HepG2 (cell line): ENCODE measurements around the gene FBP2. TPM values are rescaled to one million over a fixed set of nuclear protein-coding genes. Genes with fewer than 3 reads are reported as not detected.

Source experiments
- ATAC-seq: fragments of 200-7000 bp; cut with Tn5 transposase; 3 replicates; pipeline ENCODE4 v1.9.1; 2020; ENCODE audit warnings: mild to moderate bottlenecking, moderate library complexity
- BruUV-seq: library from RNA; stranded (reverse); fragments of 400-500 nt; replicated peaks from 2 replicates; lab custom pipeline; 2021; lab: Mats Ljungman, UMichigan
- CTCF ChIA-PET: fragments of 300-600 bp; formaldehyde crosslinking; extraction: SDS; loops from one replicate; lab custom pipeline; 2021; ENCODE audit warnings: low total read pairs, inconsistent platforms, low intra/inter-chr PET ratio; lab: Yijun Ruan, JAX
- POLR2A ChIA-PET: fragments of 350-600 bp; sonication (Branson Sonifier 250); formaldehyde crosslinking; loops from one replicate; lab custom pipeline; 2020; ENCODE audit warnings: antibody characterized with exemption, inconsistent platforms; lab: Yijun Ruan, JAX
- DNase-seq: peaks from one replicate; pipeline ENCODE4 v3.0.0-alpha.2; 2015; ENCODE audit warnings: low spot score
- FAIRE-seq: peaks from 3 replicates; lab custom pipeline; 2011; peaks lifted over from hg19 to GRCh38; lab: Jason Lieb, UNC
- H2AFZ ChIP-seq: one replicate; pipeline ENCODE4 v1.6.1; 2011; ENCODE audit warnings: low read length, inconsistent platforms
- H3K27ac ChIP-seq: fragments of 300-600 bp; 3 replicates; pipeline ENCODE4 v1.8.0; 2011; ENCODE audit warnings: mixed run types, mild to moderate bottlenecking, mixed read lengths, low read length, inconsistent platforms; ENCODE audit not compliant: insufficient read depth; ENCODE audit errors: extremely low read length
- H3K27me3 ChIP-seq, 2 experiments: fragments of 200-600 bp in 1 of 2; 2 replicates in 1 of 2; 3 replicates in 1 of 2; pipeline versions ENCODE4 v1.6.0 to v1.8.0; 2011; ENCODE audit warnings: low read length in 2 of 2, mild to moderate bottlenecking in 2 of 2, moderate library complexity in 2 of 2, inconsistent platforms in 1 of 2; ENCODE audit not compliant: insufficient read depth in 2 of 2, control insufficient read depth in 1 of 2
- H3K36me3 ChIP-seq, 2 experiments: fragments of 200-600 bp in 1 of 2; replicated peaks in 1 of 2; 2 replicates in 1 of 2; 3 replicates in 1 of 2; pipeline versions ENCODE4 v1.5.1 to v1.8.0; 2011; ENCODE audit warnings: low read length in 2 of 2, inconsistent platforms in 1 of 2; ENCODE audit not compliant: insufficient read depth in 2 of 2, control insufficient read depth in 1 of 2
- H3K4me1 ChIP-seq: 2 replicates; pipeline ENCODE4 v1.5.1; 2012; ENCODE audit warnings: low read length, inconsistent platforms; ENCODE audit not compliant: insufficient read depth
- H3K4me2 ChIP-seq: 2 replicates; pipeline ENCODE4 v1.6.0; 2011; ENCODE audit warnings: low read depth, low read length, inconsistent platforms
- H3K4me3 ChIP-seq, 3 experiments: fragments of 200-600 bp in 1 of 3; sonication (generic), shearing (Covaris generic) in 1 of 3; replicated peaks in 1 of 3; 2 replicates each; pipeline ENCODE4 v1.5.1; 2011 to 2016; ENCODE audit warnings: low read length in 3 of 3, inconsistent platforms in 2 of 3, low read depth in 2 of 3, mild to moderate bottlenecking in 2 of 3, control low read depth in 1 of 3, mixed read lengths in 1 of 3; ENCODE audit not compliant: insufficient read depth in 1 of 3
- H3K79me2 ChIP-seq: one replicate; pipeline ENCODE4 v1.6.1; 2011; ENCODE audit warnings: low read length, inconsistent platforms; ENCODE audit not compliant: insufficient read depth
- H3K9ac ChIP-seq: 2 replicates; pipeline ENCODE4 v1.6.0; 2011; ENCODE audit warnings: mild to moderate bottlenecking, low read depth, low read length, inconsistent platforms; ENCODE audit not compliant: insufficient read depth
- H3K9me3 ChIP-seq: 2 replicates; pipeline ENCODE4 v1.5.1; 2012; ENCODE audit warnings: mild to moderate bottlenecking, low read length
- H4K20me1 ChIP-seq: 2 replicates; pipeline ENCODE4 v1.6.0; 2011; ENCODE audit warnings: inconsistent platforms, mild to moderate bottlenecking, low read length, moderate library complexity; ENCODE audit not compliant: insufficient read depth
- ARHGAP35 ChIP-seq: sonication (generic); formaldehyde crosslinking; IDR thresholded peaks from 2 replicates; pipeline ENCODE4 v1.9.0; 2022; ENCODE audit warnings: mild to moderate bottlenecking, inconsistent platforms, moderate library complexity, missing genetic modification reagents, borderline replicate concordance
- ATRX ChIP-seq: sonication (generic); formaldehyde crosslinking; IDR thresholded peaks from 2 replicates; pipeline ENCODE4 v1.4.0; 2020; ENCODE audit warnings: missing genetic modification reagents, borderline replicate concordance
- MAFK ChIP-seq, 2 experiments: IDR thresholded peaks in 1 of 2; conservative IDR thresholded peaks in 1 of 2; 2 replicates each; pipeline ENCODE4 v1.6.1; 2011; ENCODE audit warnings: improper control_type of control experiment in 2 of 2, low read length in 2 of 2
- ZFX ChIP-seq: sonication (generic); formaldehyde crosslinking; IDR thresholded peaks from 2 replicates; pipeline ENCODE4 v1.4.0; 2020; ENCODE audit warnings: mild to moderate bottlenecking, low read depth, missing genetic modification reagents, moderate library complexity
- ZNF318 ChIP-seq: sonication (generic); formaldehyde crosslinking; IDR thresholded peaks from 2 replicates; pipeline ENCODE4 v1.4.0; 2020; ENCODE audit warnings: mild to moderate bottlenecking, missing genetic modification reagents
- WGBS: methylation state at CpG from one replicate; pipeline ENCODE4 v1.1.6; 2017; ENCODE audit warnings: low lambda C conversion rate; 5-methylcytosine and 5-hydroxymethylcytosine counted together
- in situ Hi-C: cut with HindIII; loops from 2 replicates; pipeline ENCODE4 v1.10.0; 2017; ENCODE audit warnings: low pct_unique_long_range_greater_than_20kb; ENCODE audit not compliant: extremely low pct_ligation_motif_present
- intact Hi-C: fragments of 100-400 bp; cut with micrococcal nuclease; formaldehyde crosslinking; loops from one replicate; pipeline ENCODE4 v1.10.0; 2022; ENCODE audit not compliant: unreplicated experiment
- polyA plus RNA-seq, 8 experiments: library from polyadenylated mRNA; depleted of rRNA in 3 of 8; stranded (reverse) in 7 of 8; unstranded in 1 of 8; fragments of >200 nt; fragmentation: Illumina TruSeq in 4 of 8; extraction: Trizol in 4 of 8; gene quantifications; 2 replicates each; pipeline versions ENCODE4 v1.2.1 to v1.2.3, GENCODE V29; 2011 to 2016; ENCODE audit warnings: low read depth in 4 of 8, missing spikeins in 1 of 8, mixed read lengths in 1 of 8; ENCODE audit not compliant: insufficient read depth in 1 of 8
- total RNA-seq, 5 experiments: library from RNA; depleted of rRNA; stranded (reverse); fragments of >200 nt; fragmentation: Illumina TruSeq; extraction: Trizol; gene quantifications; 2 replicates each; pipeline ENCODE4 v1.2.3, GENCODE V29; 2016; ENCODE audit warnings: low read depth in 1 of 5

Gene FBP2
- total and polyA plus RNA-seq, 2 of the 13 experiments (the other 11 are each of a cell fraction or from before 2014, with no cell fraction given): not detected

- CTCF ChIA-PET: no interaction called here
- H2AFZ ChIP-seq: no peak overlapping the region
- H3K9ac ChIP-seq: peak overlapping the region; percentile 25; the same call in 1 of the 2 replicates
Measured at GRCh38 chr9:94600715-94601114, 7.1 kb upstream of the FBP2 start.

GRCh38 chr9:94600258-94600657, 6.6 kb upstream of the FBP2 start:
- intact Hi-C loops: no loop called here
- TF ChIP-seq ARHGAP35 (CRISPR knock-in tag) (no peak), ZNF318 (CRISPR knock-in tag) (0 out of 2 replicates have a peak, but pooled peaks have one; percentile 39)

More at GRCh38 chr9:94600715-94601114, 7.1 kb upstream of the FBP2 start:
- Histone ChIP-seq H3K36me3 (no peaks in the 10 kb centered on the region), H3K27ac (no peak overlapping the region), H4K20me1 (no peaks in the 10 kb centered on the region), H3K9me3 (no peaks in the 10 kb centered on the region), H3K4me2 (peak overlapping the region; percentile 83), H3K4me3 (peak overlapping the region; percentile 18 to 57 (median 47); a peak in 4 of 6 replicates), H3K4me1 (peaks cover 51% of the 10 kb centered on the region), H3K79me2 (no peaks in the 10 kb centered on the region), H3K27me3 (no peaks in the 10 kb centered on the region; a peak in 1 of 5 replicates)
- no peak for FAIRE-seq
- POLR2A ChIA-PET: interaction anchor here (0.8 to 1.6 kb wide), 2 partner anchors 23 to 46 kb away, joined by 3 to 12 read pairs; partner anchors contain the start of gene PCAT7
- ATAC-seq: no peak; the same call in 2 of the 3 replicates
- in situ Hi-C loops (no loop called here), intact Hi-C loops (no loop called here)
- DNase-seq: no peak
- 0 out of 2 replicates have a peak, but pooled peaks have one; percentile 12 for TF ChIP-seq ZFX (CRISPR knock-in tag)
- TF ChIP-seq MAFK (conservative IDR thresholded peaks at IDR 0.05 in 1 of 2, IDR thresholded peaks at IDR 0.05 in 1 of 2; ENCODE audit: low read length in 2 of 2): 0 out of 4 replicates have a peak, but pooled peaks of 1 of the 2 experiments have one; percentile 13
- TF ChIP-seq ATRX: no peak
- WGBS: 11% methylated on average over 8 of the region's 10 CpGs
- no TSS peak for BruUV-seq

More at GRCh38 chr9:94600258-94600657, 6.6 kb upstream of the FBP2 start:
- no peaks in the 10 kb centered on the region for H3K9me3 ChIP-seq
- no TSS peak for BruUV-seq
- no peaks in the 10 kb centered on the region for H3K79me2 ChIP-seq
- peak; percentile 70 for ATAC-seq
- H3K27me3 ChIP-seq: no peaks in the 10 kb centered on the region; a peak in 1 of 5 replicates
- H3K4me2 ChIP-seq: peak overlapping the region; percentile 83
- peak overlapping the region; percentile 18 to 57 (median 47); a peak in 4 of 6 replicates for H3K4me3 ChIP-seq
- DNase-seq: peak; percentile 31
- H3K9ac ChIP-seq: peak overlapping the region; percentile 25; the same call in 1 of the 2 replicates
- H2AFZ ChIP-seq: peak overlapping the region; percentile 49
- POLR2A ChIA-PET: interaction anchor here (0.7 to 1.6 kb wide), 3 partner anchors 10 to 46 kb away, joined by 3 to 12 read pairs (median 3); partner anchors contain the start of gene PCAT7
- CTCF ChIA-PET: no interaction called here
- in situ Hi-C loops: no loop called here
- H3K27ac ChIP-seq: no peak overlapping the region
- FAIRE-seq: no peak
- H3K36me3 ChIP-seq: no peaks in the 10 kb centered on the region
- peaks cover 47% of the 10 kb centered on the region for H3K4me1 ChIP-seq
- no peaks in the 10 kb centered on the region for H4K20me1 ChIP-seq
- WGBS: 0% methylated on average over 3 of the region's 8 CpGs
